SKM-1 treated with dmso at 0.1 percent for 144 hours (cell line): ENCODE measurements around the gene SLC25A26.
A peak's percentile ranks its signal among the peaks of the same experiment; 100 is the strongest.

Experiments
- DNase-seq: peaks from one replicate; lab custom pipeline; 2025; ENCODE audit not compliant: unreplicated experiment; lab: John Stamatoyannopoulos, UW

SLC25A26 gene

GRCh38 chr3:66317750-66318376, 97.1 kb downstream of the SLC25A26 start:
- DNase-seq, result no peak

GRCh38 chr3:66320390-66320789, 99.6 kb downstream of the SLC25A26 start:
- DNase-seq, result peak; percentile 2

- no peak for DNase-seq
These were observed 101.6 kb downstream of the SLC25A26 start for GRCh38 chr3:66322436-66322835.

GRCh38 chr3:66326340-66326739, 105.5 kb downstream of the SLC25A26 start:
- DNase-seq, result no peak

- DNase-seq, result no peak
These were observed 114.9 kb downstream of the SLC25A26 start for GRCh38 chr3:66335671-66336070.

GRCh38 chr3:66336333-66336766, 115.5 kb downstream of the SLC25A26 start:
- no peak for DNase-seq

- no peak for DNase-seq
These were observed 118.1 kb downstream of the SLC25A26 start for GRCh38 chr3:66338927-66339326.

GRCh38 chr3:66342717-66343356, 122.0 kb downstream of the SLC25A26 start:
- DNase-seq, result no peak

- DNase-seq, result no peak
These were observed 123.6 kb downstream of the SLC25A26 start for GRCh38 chr3:66344391-66344811.

- peak; percentile 9 for DNase-seq
These were observed 124.2 kb downstream of the SLC25A26 start for GRCh38 chr3:66344848-66345578.

- DNase-seq, result no peak
These were observed 127.9 kb downstream of the SLC25A26 start for GRCh38 chr3:66348704-66349103.

- no peak for DNase-seq
These were observed 129.8 kb downstream of the SLC25A26 start for GRCh38 chr3:66350601-66351000.

GRCh38 chr3:66353039-66353438, 132.2 kb downstream of the SLC25A26 start:
- no peak for DNase-seq

GRCh38 chr3:66353530-66353929, 132.7 kb downstream of the SLC25A26 start:
- no peak for DNase-seq

GRCh38 chr3:66354001-66354400, 133.2 kb downstream of the SLC25A26 start:
- DNase-seq, result no peak

GRCh38 chr3:66355394-66355793, 134.6 kb downstream of the SLC25A26 start:
- no peak for DNase-seq

- DNase-seq, result no peak
These were observed 135.2 kb downstream of the SLC25A26 start for GRCh38 chr3:66355997-66356396.

- DNase-seq, result no peak
These were observed 140.6 kb downstream of the SLC25A26 start for GRCh38 chr3:66361356-66361755.

GRCh38 chr3:66362541-66362941, 141.7 kb downstream of the SLC25A26 start:
- no peak for DNase-seq

- no peak for DNase-seq
These were observed 142.3 kb downstream of the SLC25A26 start for GRCh38 chr3:66363148-66363547.

- DNase-seq, result no peak
These were observed 144.3 kb downstream of the SLC25A26 start for GRCh38 chr3:66365080-66365479.

GRCh38 chr3:66366747-66367146, 145.9 kb downstream of the SLC25A26 start:
- no peak for DNase-seq
